Measurements from ENCODE around the gene CASTOR1. TPM values are rescaled to one million over a fixed set of nuclear protein-coding genes. Genes with fewer than 3 reads are reported as not detected.

CASTOR1 gene
- polyA plus RNA-seq, 1 of the 3 experiments (the other 2 are of a cell fraction): 14.4 TPM

DNA sequence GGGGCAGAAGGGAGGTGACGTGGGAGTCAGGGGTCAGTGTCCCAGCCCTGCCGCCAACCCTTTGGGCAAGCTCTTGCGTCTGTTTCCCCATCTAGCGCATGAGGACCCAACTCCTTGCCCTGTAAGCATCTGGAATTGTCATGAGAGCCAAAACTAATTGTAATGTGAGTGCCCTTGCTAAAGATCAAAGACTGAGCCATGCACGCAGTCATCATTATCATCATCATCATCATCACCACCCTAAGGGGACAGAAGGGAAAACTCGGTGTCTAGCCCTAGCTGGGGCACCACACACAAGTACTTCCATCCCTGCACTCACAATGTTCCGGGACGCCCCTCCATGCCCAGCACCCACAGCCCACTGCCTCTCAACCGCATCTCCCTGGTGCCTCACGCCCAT is 45.2 kb downstream of the CASTOR1 start:
- Histone ChIP-seq H3K4me2 (peak overlapping the region; percentile 96; the same call in 1 of the 2 replicates), H3K9me3 (no peaks in the 10 kb centered on the region), H3F3A (replicated peaks; ENCODE audit: insufficient read depth) (no peaks in the 10 kb centered on the region), H3K79me2 (ENCODE audit: insufficient read depth) (peaks cover 15% of the 10 kb centered on the region; the same call in 1 of the 2 replicates), H4K20me1 (ENCODE audit: insufficient read depth) (no peaks in the 10 kb centered on the region), H3K9me2 (no peaks in the 10 kb centered on the region), H2AFZ (ENCODE audit: low read depth) (no peak overlapping the region), H3K27me3 (ENCODE audit: insufficient read depth) (no peaks in the 10 kb centered on the region), H3K36me3 (replicated peaks in 1 of 2; ENCODE audit: control insufficient read depth in 1 of 2, insufficient read depth in 2 of 2, low read length in 1 of 2) (peaks cover 0 to 4% of the 10 kb centered on the region in 2 experiments), H3K4me3 (ENCODE audit: low read depth in 2 of 2, low read length in 1 of 2) (no peak overlapping the region), H3K27ac (ENCODE audit: low read depth in 2 of 2, low read length in 1 of 2) (no peak overlapping the region), H3K4me1 (ENCODE audit: control insufficient read depth in 1 of 2, insufficient read depth in 2 of 2, low read depth in 1 of 2, low read length in 1 of 2) (peaks cover 7 to 15% of the 10 kb centered on the region in 2 experiments; a peak in 3 of 4 replicates), H3K9ac (no peak overlapping the region)
- ChIA-PET CTCF (interaction anchor here (0.8 to 2.3 kb wide), 4 partner anchors 11 to 135 kb away, joined by 3 to 8 read pairs (median 5); no protein-coding TSS in a partner anchor), POLR2A (interaction anchor here (0.6 kb wide), 1 partner anchor 498 kb away, joined by 3 read pairs; no protein-coding TSS in a partner anchor)
- WGBS (ENCODE audit: low lambda C conversion rate): 98% methylated on average over 9 of the region's 10 CpGs
- DNase-seq: no peak
- no peak for TF ChIP-seq SIN3A (IDR thresholded peaks at IDR 0.05; ENCODE audit: borderline replicate concordance, low read depth, low read length)
- no peak for TF ChIP-seq POLR2AphosphoS5 (IDR thresholded peaks at IDR 0.05; ENCODE audit: low read depth, low read length)
- TF ChIP-seq, protein P1, sequence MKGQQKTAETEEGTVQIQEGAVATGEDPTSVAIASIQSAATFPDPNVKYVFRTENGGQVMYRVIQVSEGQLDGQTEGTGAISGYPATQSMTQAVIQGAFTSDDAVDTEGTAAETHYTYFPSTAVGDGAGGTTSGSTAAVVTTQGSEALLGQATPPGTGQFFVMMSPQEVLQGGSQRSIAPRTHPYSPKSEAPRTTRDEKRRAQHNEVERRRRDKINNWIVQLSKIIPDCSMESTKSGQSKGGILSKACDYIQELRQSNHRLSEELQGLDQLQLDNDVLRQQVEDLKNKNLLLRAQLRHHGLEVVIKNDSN (IDR thresholded peaks at IDR 0.05; ENCODE audit: borderline replicate concordance, low read depth): no peak
- no peak for TF ChIP-seq NFIC (IDR thresholded peaks at IDR 0.05; ENCODE audit: borderline replicate concordance)
- no peak for TF ChIP-seq GATA2 (CRISPR knock-in tag; IDR thresholded peaks at IDR 0.05)

DNA sequence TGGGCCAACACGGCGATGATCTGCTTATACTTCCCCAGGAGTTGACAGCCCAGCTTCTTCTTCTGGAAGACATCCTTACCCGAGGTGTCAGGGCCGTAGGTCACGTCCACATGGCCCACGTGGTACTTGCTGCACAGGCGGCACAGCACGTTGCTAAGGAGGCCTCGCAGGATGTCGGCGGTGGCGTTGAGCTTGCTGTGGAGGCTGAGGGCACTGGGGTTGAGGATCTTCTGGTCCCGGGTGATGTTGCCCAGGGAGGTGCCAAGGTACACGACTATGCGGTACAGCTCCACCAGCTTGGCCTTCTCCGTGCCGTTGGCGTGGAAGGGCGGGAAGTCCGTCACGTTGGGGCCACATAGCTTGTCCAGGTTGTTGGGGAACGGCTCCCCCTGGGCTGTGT is 45.6 kb downstream of the CASTOR1 start:
- peaks cover 15% of the 10 kb centered on the region; the same call in 1 of the 2 replicates for H3K79me2 ChIP-seq (ENCODE audit: insufficient read depth)
- WGBS (ENCODE audit: low lambda C conversion rate): 95% methylated on average over 15 of the region's 22 CpGs
- no peaks in the 10 kb centered on the region for H4K20me1 ChIP-seq (ENCODE audit: insufficient read depth)
- no peak overlapping the region for H3K27ac ChIP-seq (ENCODE audit: low read depth in 2 of 2, low read length in 1 of 2)
- no peaks in the 10 kb centered on the region for H3K27me3 ChIP-seq (ENCODE audit: insufficient read depth)
- no peaks in the 10 kb centered on the region for H3K9me2 ChIP-seq
- H3K9me3 ChIP-seq: no peaks in the 10 kb centered on the region
- H3F3A ChIP-seq (replicated peaks; ENCODE audit: insufficient read depth): no peaks in the 10 kb centered on the region
- H3K4me1 ChIP-seq (ENCODE audit: control insufficient read depth in 1 of 2, insufficient read depth in 2 of 2, low read depth in 1 of 2, low read length in 1 of 2): peaks cover 7 to 15% of the 10 kb centered on the region in 2 experiments; a peak in 3 of 4 replicates
- no peak for DNase-seq
- peak overlapping the region; percentile 96; the same call in 1 of the 2 replicates for H3K4me2 ChIP-seq
- H3K9ac ChIP-seq: no peak overlapping the region
- TF ChIP-seq, protein P2, sequence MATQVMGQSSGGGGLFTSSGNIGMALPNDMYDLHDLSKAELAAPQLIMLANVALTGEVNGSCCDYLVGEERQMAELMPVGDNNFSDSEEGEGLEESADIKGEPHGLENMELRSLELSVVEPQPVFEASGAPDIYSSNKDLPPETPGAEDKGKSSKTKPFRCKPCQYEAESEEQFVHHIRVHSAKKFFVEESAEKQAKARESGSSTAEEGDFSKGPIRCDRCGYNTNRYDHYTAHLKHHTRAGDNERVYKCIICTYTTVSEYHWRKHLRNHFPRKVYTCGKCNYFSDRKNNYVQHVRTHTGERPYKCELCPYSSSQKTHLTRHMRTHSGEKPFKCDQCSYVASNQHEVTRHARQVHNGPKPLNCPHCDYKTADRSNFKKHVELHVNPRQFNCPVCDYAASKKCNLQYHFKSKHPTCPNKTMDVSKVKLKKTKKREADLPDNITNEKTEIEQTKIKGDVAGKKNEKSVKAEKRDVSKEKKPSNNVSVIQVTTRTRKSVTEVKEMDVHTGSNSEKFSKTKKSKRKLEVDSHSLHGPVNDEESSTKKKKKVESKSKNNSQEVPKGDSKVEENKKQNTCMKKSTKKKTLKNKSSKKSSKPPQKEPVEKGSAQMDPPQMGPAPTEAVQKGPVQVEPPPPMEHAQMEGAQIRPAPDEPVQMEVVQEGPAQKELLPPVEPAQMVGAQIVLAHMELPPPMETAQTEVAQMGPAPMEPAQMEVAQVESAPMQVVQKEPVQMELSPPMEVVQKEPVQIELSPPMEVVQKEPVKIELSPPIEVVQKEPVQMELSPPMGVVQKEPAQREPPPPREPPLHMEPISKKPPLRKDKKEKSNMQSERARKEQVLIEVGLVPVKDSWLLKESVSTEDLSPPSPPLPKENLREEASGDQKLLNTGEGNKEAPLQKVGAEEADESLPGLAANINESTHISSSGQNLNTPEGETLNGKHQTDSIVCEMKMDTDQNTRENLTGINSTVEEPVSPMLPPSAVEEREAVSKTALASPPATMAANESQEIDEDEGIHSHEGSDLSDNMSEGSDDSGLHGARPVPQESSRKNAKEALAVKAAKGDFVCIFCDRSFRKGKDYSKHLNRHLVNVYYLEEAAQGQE (IDR thresholded peaks at IDR 0.05; ENCODE audit: low read depth, low read length): no peak
- TF ChIP-seq RAD21 (IDR thresholded peaks at IDR 0.05; ENCODE audit: low read length) (no peak), FOXM1 (IDR thresholded peaks at IDR 0.05; ENCODE audit: low read depth) (no peak), RFX5 (IDR thresholded peaks at IDR 0.05; ENCODE audit: low read length) (no peak), GABPA (IDR thresholded peaks at IDR 0.05; ENCODE audit: low read depth) (no peak), JUND (IDR thresholded peaks at IDR 0.05) (no peak), MEF2A (IDR thresholded peaks at IDR 0.05; ENCODE audit: borderline replicate concordance, low read depth) (no peak), GATA2 (CRISPR knock-in tag; IDR thresholded peaks at IDR 0.05) (no peak), RCOR1 (IDR thresholded peaks at IDR 0.05; ENCODE audit: low read length) (no peak), EP300 (IDR thresholded peaks at IDR 0.05; ENCODE audit: borderline replicate concordance in 1 of 2, low read depth in 1 of 2, low read length in 1 of 2) (no peak), EZH2phosphoT487 (IDR thresholded peaks at IDR 0.05; ENCODE audit: borderline replicate concordance, low read depth) (no peak), ELF1 (IDR thresholded peaks at IDR 0.05) (no peak), TCF12 (IDR thresholded peaks at IDR 0.05) (no peak), SIN3A (IDR thresholded peaks at IDR 0.05; ENCODE audit: borderline replicate concordance, low read depth, low read length) (no peak), FOXJ3 (CRISPR knock-in tag; IDR thresholded peaks at IDR 0.05) (no peak)
- TF ChIP-seq, protein P3, sequence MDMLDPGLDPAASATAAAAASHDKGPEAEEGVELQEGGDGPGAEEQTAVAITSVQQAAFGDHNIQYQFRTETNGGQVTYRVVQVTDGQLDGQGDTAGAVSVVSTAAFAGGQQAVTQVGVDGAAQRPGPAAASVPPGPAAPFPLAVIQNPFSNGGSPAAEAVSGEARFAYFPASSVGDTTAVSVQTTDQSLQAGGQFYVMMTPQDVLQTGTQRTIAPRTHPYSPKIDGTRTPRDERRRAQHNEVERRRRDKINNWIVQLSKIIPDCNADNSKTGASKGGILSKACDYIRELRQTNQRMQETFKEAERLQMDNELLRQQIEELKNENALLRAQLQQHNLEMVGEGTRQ (IDR thresholded peaks at IDR 0.05; ENCODE audit: borderline replicate concordance, low read depth, low read length): no peak
- TF ChIP-seq, protein P4, sequence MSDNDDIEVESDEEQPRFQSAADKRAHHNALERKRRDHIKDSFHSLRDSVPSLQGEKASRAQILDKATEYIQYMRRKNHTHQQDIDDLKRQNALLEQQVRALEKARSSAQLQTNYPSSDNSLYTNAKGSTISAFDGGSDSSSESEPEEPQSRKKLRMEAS (IDR thresholded peaks at IDR 0.05; ENCODE audit: low read depth): no peak
- TF ChIP-seq, protein P5, sequence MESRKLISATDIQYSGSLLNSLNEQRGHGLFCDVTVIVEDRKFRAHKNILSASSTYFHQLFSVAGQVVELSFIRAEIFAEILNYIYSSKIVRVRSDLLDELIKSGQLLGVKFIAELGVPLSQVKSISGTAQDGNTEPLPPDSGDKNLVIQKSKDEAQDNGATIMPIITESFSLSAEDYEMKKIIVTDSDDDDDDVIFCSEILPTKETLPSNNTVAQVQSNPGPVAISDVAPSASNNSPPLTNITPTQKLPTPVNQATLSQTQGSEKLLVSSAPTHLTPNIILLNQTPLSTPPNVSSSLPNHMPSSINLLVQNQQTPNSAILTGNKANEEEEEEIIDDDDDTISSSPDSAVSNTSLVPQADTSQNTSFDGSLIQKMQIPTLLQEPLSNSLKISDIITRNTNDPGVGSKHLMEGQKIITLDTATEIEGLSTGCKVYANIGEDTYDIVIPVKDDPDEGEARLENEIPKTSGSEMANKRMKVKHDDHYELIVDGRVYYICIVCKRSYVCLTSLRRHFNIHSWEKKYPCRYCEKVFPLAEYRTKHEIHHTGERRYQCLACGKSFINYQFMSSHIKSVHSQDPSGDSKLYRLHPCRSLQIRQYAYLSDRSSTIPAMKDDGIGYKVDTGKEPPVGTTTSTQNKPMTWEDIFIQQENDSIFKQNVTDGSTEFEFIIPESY (IDR thresholded peaks at IDR 0.05; ENCODE audit: borderline replicate concordance, low read depth): no peak
- H3K36me3 ChIP-seq (replicated peaks in 1 of 2; ENCODE audit: control insufficient read depth in 1 of 2, insufficient read depth in 2 of 2, low read length in 1 of 2): peaks cover 0 to 4% of the 10 kb centered on the region in 2 experiments
- H3K4me3 ChIP-seq (ENCODE audit: low read depth in 2 of 2, low read length in 1 of 2): no peak overlapping the region
- ChIA-PET CTCF (interaction anchor here (0.8 to 2.3 kb wide), 4 partner anchors 11 to 135 kb away, joined by 3 to 7 read pairs (median 4); no protein-coding TSS in a partner anchor), POLR2A (interaction anchor here (0.6 kb wide), 1 partner anchor 498 kb away, joined by 3 read pairs; no protein-coding TSS in a partner anchor)
- H2AFZ ChIP-seq (ENCODE audit: low read depth): no peak overlapping the region

Data from SK-N-SH (cell line).